ENCODE measurements around the gene TMEM207.

TMEM207 gene

GRCh38 chr3:190382082-190382481 lies 67.6 kb downstream of the TMEM207 start:
- H3F3A ChIP-seq (ENCODE audit: control insufficient read depth, insufficient read depth): no peaks in the 10 kb centered on the region
- H3K4me2 ChIP-seq (ENCODE audit: low read length): no peak overlapping the region
- no peaks in the 10 kb centered on the region for H3K36me3 ChIP-seq (ENCODE audit: control insufficient read depth, low read length)
- TF ChIP-seq EZH2phosphoT487 (IDR thresholded peaks at IDR 0.05; ENCODE audit: borderline replicate concordance, low read length) (no peak), CTCF (IDR thresholded peaks at IDR 0.05; ENCODE audit: low read depth, low read length, poor library complexity, severe bottlenecking) (no peak)
- no peak overlapping the region for H3K4me3 ChIP-seq (ENCODE audit: low read length)
- H3K4me1 ChIP-seq (ENCODE audit: control insufficient read depth, low read length): no peaks in the 10 kb centered on the region
- H3K79me2 ChIP-seq (ENCODE audit: control insufficient read depth, low read length): no peaks in the 10 kb centered on the region
- no peaks in the 10 kb centered on the region for H3K27me3 ChIP-seq (ENCODE audit: control insufficient read depth, low read length)
- H4K20me1 ChIP-seq (ENCODE audit: control insufficient read depth, insufficient read depth, low read depth, low read length): no peaks in the 10 kb centered on the region
- H3K27ac ChIP-seq (ENCODE audit: low read depth, low read length): no peak overlapping the region
- no peaks in the 10 kb centered on the region for H3K9me2 ChIP-seq (replicated peaks; ENCODE audit: control insufficient read depth, low read length)
- no peaks in the 10 kb centered on the region for H3K9me3 ChIP-seq (ENCODE audit: control insufficient read depth, insufficient read depth, low read length)

- H3F3A ChIP-seq (ENCODE audit: control insufficient read depth, insufficient read depth): no peaks in the 10 kb centered on the region
Measured at GRCh38 chr3:190381441-190381840, 68.3 kb downstream of the TMEM207 start.

GRCh38 chr3:190380184-190380583 lies 69.5 kb downstream of the TMEM207 start:
- Histone ChIP-seq H3F3A (ENCODE audit: control insufficient read depth, insufficient read depth) (no peaks in the 10 kb centered on the region), H3K4me3 (ENCODE audit: low read length) (no peak overlapping the region), H3K36me3 (ENCODE audit: control insufficient read depth, low read length) (no peaks in the 10 kb centered on the region), H3K4me2 (ENCODE audit: low read length) (no peak overlapping the region), H3K79me2 (ENCODE audit: control insufficient read depth, low read length) (no peaks in the 10 kb centered on the region), H3K9me3 (ENCODE audit: control insufficient read depth, insufficient read depth, low read length) (no peaks in the 10 kb centered on the region), H4K20me1 (ENCODE audit: control insufficient read depth, insufficient read depth, low read depth, low read length) (no peaks in the 10 kb centered on the region), H3K27me3 (ENCODE audit: control insufficient read depth, low read length) (0 out of 2 replicates have a peak, but pooled peaks cover 3% of the 10 kb centered on the region), H3K27ac (ENCODE audit: low read depth, low read length) (no peak overlapping the region), H3K4me1 (ENCODE audit: control insufficient read depth, low read length) (no peaks in the 10 kb centered on the region), H3K9me2 (replicated peaks; ENCODE audit: control insufficient read depth, low read length) (no peaks in the 10 kb centered on the region)
- no peak for TF ChIP-seq CTCF (IDR thresholded peaks at IDR 0.05; ENCODE audit: low read depth, low read length, poor library complexity, severe bottlenecking)
- TF ChIP-seq EZH2phosphoT487 (IDR thresholded peaks at IDR 0.05; ENCODE audit: borderline replicate concordance, low read length): no peak

More at GRCh38 chr3:190381441-190381840, 68.3 kb downstream of the TMEM207 start:
- no peak overlapping the region for H3K4me3 ChIP-seq (ENCODE audit: low read length)
- no peak overlapping the region for H3K27ac ChIP-seq (ENCODE audit: low read depth, low read length)
- no peaks in the 10 kb centered on the region for H3K9me3 ChIP-seq (ENCODE audit: control insufficient read depth, insufficient read depth, low read length)
- no peaks in the 10 kb centered on the region for H3K79me2 ChIP-seq (ENCODE audit: control insufficient read depth, low read length)
- H3K4me1 ChIP-seq (ENCODE audit: control insufficient read depth, low read length): no peaks in the 10 kb centered on the region
- H4K20me1 ChIP-seq (ENCODE audit: control insufficient read depth, insufficient read depth, low read depth, low read length): no peaks in the 10 kb centered on the region
- no peaks in the 10 kb centered on the region for H3K9me2 ChIP-seq (replicated peaks; ENCODE audit: control insufficient read depth, low read length)
- TF ChIP-seq EZH2phosphoT487 (IDR thresholded peaks at IDR 0.05; ENCODE audit: borderline replicate concordance, low read length): no peak
- no peak for TF ChIP-seq CTCF (IDR thresholded peaks at IDR 0.05; ENCODE audit: low read depth, low read length, poor library complexity, severe bottlenecking)
- H3K36me3 ChIP-seq (ENCODE audit: control insufficient read depth, low read length): no peaks in the 10 kb centered on the region
- no peak overlapping the region for H3K4me2 ChIP-seq (ENCODE audit: low read length)
- H3K27me3 ChIP-seq (ENCODE audit: control insufficient read depth, low read length): 0 out of 2 replicates have a peak, but pooled peaks cover 3% of the 10 kb centered on the region

All from DOHH2 (cell line).